OCI-LY3 (cell line): Measurements from ENCODE around the gene TWIST2.

Experiments
- H2AFZ ChIP-seq: fragments of 200-600, 300-600 bp; shearing (Covaris generic); 2 replicates; pipeline ENCODE4 v1.6.0; 2014; ENCODE audit warnings: antibody characterized with exemption, low read depth, low read length
- H3K27ac ChIP-seq: fragments of 200-600, 300-600 bp; sonication (generic); 2 replicates; pipeline ENCODE4 v1.5.1; 2014; ENCODE audit warnings: mild to moderate bottlenecking, low read length, moderate library complexity, mixed read lengths
- H3K27me3 ChIP-seq: fragments of 200-600, 300-600 bp; sonication (generic); 2 replicates; pipeline ENCODE4 v1.6.1; 2014; ENCODE audit warnings: low read depth, low read length, mixed read lengths
- H3K36me3 ChIP-seq: fragments of 200-600, 300-600 bp; sonication (generic); replicated peaks from 2 replicates; pipeline ENCODE3; 2014; ENCODE audit warnings: low read depth, low read length, mixed read lengths
- H3K4me1 ChIP-seq: fragments of 300-600, 200-600 bp; sonication (generic); 2 replicates; pipeline ENCODE4 v1.6.1; 2014; ENCODE audit warnings: low read length, mixed read lengths
- H3K4me2 ChIP-seq: fragments of 200-600, 300-600 bp; sonication (generic); 2 replicates; pipeline ENCODE4 v1.6.1; 2014; ENCODE audit warnings: low read length, mixed read lengths
- H3K4me3 ChIP-seq: fragments of 300-600, 200-600 bp; sonication (generic); 2 replicates; pipeline ENCODE4 v1.5.1; 2014; ENCODE audit warnings: antibody characterized with exemption, mild to moderate bottlenecking, low read length, moderate library complexity
- H3K79me2 ChIP-seq: fragments of 300-600, 200-600 bp; shearing (Covaris generic); 2 replicates; pipeline ENCODE4 v1.6.1; 2014; ENCODE audit warnings: mild to moderate bottlenecking, low read length, mixed read lengths
- H3K9ac ChIP-seq: fragments of 300-600, 200-600 bp; shearing (Covaris generic); 2 replicates; pipeline ENCODE4 v1.6.0; 2014; ENCODE audit warnings: mild to moderate bottlenecking, low read length, moderate library complexity
- H3K9me3 ChIP-seq: fragments of 200-600, 300-600 bp; shearing (Covaris generic); 2 replicates; pipeline ENCODE4 v1.6.1; 2014; ENCODE audit warnings: low read length, mixed read lengths; ENCODE audit not compliant: insufficient read depth
- H4K20me1 ChIP-seq: fragments of 200-600, 300-600 bp; sonication (generic); 2 replicates; pipeline ENCODE4 v1.6.1; 2016; ENCODE audit warnings: low read length, mixed read lengths; ENCODE audit not compliant: insufficient read depth
- EZH2phosphoT487 ChIP-seq: fragments of 200-600 bp; shearing (Covaris generic); IDR thresholded peaks from 2 replicates; pipeline ENCODE4 v1.6.1; 2018; ENCODE audit warnings: antibody characterized with exemption, mixed run types, low read depth
- TF ChIP-seq, protein P1 (sequence below): fragments of 200-600, 300-600 bp; sonication (generic); IDR thresholded peaks from 2 replicates; pipeline ENCODE4 v1.5.1; 2014; ENCODE audit warnings: antibody characterized with exemption, low read length, low read depth

The TWIST2 gene

DNA sequence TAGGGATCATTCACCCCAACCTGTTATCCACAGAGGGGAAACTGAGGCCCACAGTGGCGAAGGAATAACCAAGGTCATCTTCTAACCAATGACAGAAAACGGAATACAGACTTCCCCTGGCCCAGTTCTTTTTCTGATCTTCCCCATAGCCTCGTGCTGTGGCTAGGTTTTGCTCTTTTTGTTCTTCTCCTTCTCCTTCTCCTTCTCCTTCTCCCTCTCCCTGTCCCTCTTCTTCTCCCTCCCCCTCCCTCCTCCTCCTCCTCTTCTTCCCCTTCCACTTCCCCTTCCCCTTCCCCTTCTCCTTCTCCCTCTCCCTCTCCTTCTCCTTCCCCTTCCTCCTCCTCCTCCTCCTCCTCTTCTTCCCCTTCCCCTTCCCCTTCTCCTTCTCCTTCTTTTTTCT is 12.9 kb upstream of the TWIST2 start:
- H3K4me2 ChIP-seq: no peak overlapping the region
- TF ChIP-seq, protein P1, sequence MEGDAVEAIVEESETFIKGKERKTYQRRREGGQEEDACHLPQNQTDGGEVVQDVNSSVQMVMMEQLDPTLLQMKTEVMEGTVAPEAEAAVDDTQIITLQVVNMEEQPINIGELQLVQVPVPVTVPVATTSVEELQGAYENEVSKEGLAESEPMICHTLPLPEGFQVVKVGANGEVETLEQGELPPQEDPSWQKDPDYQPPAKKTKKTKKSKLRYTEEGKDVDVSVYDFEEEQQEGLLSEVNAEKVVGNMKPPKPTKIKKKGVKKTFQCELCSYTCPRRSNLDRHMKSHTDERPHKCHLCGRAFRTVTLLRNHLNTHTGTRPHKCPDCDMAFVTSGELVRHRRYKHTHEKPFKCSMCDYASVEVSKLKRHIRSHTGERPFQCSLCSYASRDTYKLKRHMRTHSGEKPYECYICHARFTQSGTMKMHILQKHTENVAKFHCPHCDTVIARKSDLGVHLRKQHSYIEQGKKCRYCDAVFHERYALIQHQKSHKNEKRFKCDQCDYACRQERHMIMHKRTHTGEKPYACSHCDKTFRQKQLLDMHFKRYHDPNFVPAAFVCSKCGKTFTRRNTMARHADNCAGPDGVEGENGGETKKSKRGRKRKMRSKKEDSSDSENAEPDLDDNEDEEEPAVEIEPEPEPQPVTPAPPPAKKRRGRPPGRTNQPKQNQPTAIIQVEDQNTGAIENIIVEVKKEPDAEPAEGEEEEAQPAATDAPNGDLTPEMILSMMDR: no peak
- no peak for TF ChIP-seq EZH2phosphoT487
- no peaks in the 10 kb centered on the region for H3K79me2 ChIP-seq
- no peak overlapping the region for H2AFZ ChIP-seq
- H3K4me3 ChIP-seq: no peak overlapping the region
- no peaks in the 10 kb centered on the region for H4K20me1 ChIP-seq
- H3K27me3 ChIP-seq: peaks cover 3% of the 10 kb centered on the region; the same call in 1 of the 2 replicates
- H3K4me1 ChIP-seq: no peaks in the 10 kb centered on the region
- no peaks in the 10 kb centered on the region for H3K36me3 ChIP-seq
- H3K9ac ChIP-seq: no peak overlapping the region
- H3K27ac ChIP-seq: no peak overlapping the region
- H3K9me3 ChIP-seq: no peaks in the 10 kb centered on the region

DNA sequence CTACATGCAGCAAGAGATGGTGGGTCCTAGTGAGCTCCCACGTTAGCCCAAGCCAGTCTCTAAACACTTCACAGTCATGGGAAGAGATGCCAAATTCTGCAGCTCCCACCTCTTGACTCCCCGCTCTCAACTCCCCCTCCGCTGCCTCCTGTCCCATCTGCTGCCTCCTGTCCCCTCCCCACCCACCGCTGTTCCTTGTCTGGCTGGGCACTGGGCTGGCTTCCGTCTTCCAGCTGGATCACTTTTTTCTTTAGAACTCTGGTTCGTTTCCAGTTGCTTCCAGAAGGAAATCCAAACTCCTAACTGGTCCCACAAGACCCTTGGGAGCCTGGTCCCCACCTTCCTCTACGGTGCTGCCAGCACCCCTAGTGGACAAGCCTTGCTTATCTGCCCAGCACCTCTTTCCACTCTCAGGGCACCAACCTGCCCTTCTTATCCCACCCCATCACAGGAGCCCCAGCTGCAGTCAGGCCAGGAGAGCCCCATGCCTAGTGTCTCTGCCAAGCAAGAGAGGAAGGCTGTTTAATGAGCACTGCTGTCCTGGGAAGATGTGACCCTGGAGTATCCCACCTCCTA is 12.1 kb upstream of the TWIST2 start:
- H3K4me2 ChIP-seq: no peak overlapping the region
- no peaks in the 10 kb centered on the region for H4K20me1 ChIP-seq
- H3K4me3 ChIP-seq: no peak overlapping the region
- H3K36me3 ChIP-seq: no peaks in the 10 kb centered on the region
- H3K9me3 ChIP-seq: no peaks in the 10 kb centered on the region
- TF ChIP-seq, protein P1: no peak
- TF ChIP-seq EZH2phosphoT487: no peak
- H2AFZ ChIP-seq: no peak overlapping the region
- no peaks in the 10 kb centered on the region for H3K79me2 ChIP-seq
- no peak overlapping the region for H3K27ac ChIP-seq
- H3K27me3 ChIP-seq: peaks cover 3% of the 10 kb centered on the region; the same call in 1 of the 2 replicates
- no peak overlapping the region for H3K9ac ChIP-seq
- no peaks in the 10 kb centered on the region for H3K4me1 ChIP-seq

DNA sequence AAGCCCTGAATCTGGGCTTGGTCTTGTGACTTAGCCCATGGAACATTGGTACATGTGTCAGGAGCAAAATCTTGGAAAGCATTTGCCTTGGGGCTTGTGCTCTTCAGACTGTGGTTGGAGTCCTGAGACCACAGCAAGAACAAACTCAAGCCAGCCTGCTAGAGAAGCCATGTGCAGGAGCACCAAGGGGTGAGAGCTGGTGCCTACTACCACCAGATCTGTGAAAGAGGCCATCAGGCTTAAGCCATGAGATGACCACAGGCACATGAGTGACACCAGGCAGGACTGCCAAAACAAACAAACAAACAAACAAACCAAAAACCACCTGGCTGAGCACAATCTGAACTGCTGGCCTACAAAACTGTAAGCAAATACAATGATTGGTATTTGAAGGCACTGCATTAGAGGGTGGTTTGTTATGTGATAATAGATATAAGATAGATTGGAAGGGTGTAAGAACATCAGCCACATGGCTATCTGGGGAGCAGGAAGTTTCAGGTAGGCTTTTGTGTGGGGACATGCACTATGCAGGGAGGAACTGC is 9.0 kb upstream of the TWIST2 start:
- Histone ChIP-seq H3K27me3 (no peaks in the 10 kb centered on the region), H2AFZ (no peak overlapping the region), H3K4me3 (no peak overlapping the region), H3K36me3 (no peaks in the 10 kb centered on the region), H3K9ac (no peak overlapping the region), H3K27ac (no peak overlapping the region), H3K4me2 (no peak overlapping the region), H3K9me3 (no peaks in the 10 kb centered on the region), H3K79me2 (no peaks in the 10 kb centered on the region), H4K20me1 (no peaks in the 10 kb centered on the region), H3K4me1 (no peaks in the 10 kb centered on the region)
- TF ChIP-seq, protein P1: no peak
- no peak for TF ChIP-seq EZH2phosphoT487

DNA sequence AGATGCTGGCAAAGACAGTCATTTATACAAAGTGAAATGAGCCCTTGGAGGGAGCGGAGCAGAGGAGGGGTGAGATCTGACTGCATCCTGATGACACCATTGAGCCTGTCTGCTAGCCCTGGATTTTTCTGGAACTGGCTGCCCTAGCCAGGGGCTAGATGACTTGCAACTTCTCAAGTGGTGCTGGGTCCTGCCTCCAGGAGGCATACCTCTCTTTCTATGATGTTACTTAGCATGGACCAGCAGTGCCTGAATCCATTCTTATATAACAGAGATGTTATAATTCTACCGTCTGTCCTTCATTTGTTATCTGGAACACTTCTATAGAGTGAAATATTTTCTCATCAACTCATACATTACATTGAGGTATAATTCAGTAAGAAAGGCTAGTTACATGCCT is 8.5 kb upstream of the TWIST2 start:
- no peak overlapping the region for H3K9ac ChIP-seq
- no peaks in the 10 kb centered on the region for H3K36me3 ChIP-seq
- H2AFZ ChIP-seq: no peak overlapping the region
- H3K79me2 ChIP-seq: no peaks in the 10 kb centered on the region
- no peak overlapping the region for H3K27ac ChIP-seq
- no peak overlapping the region for H3K4me2 ChIP-seq
- H3K4me1 ChIP-seq: no peaks in the 10 kb centered on the region
- no peaks in the 10 kb centered on the region for H3K9me3 ChIP-seq
- H3K4me3 ChIP-seq: no peak overlapping the region
- no peak for TF ChIP-seq EZH2phosphoT487
- TF ChIP-seq, protein P1: no peak
- no peaks in the 10 kb centered on the region for H4K20me1 ChIP-seq
- H3K27me3 ChIP-seq: no peaks in the 10 kb centered on the region
